Measurements from ENCODE around the gene SMIM38. TPM values are rescaled to one million over a fixed set of nuclear protein-coding genes. Genes with fewer than 3 reads are reported as not detected.

Gene SMIM38
- total and polyA plus RNA-seq, 9 of the 15 experiments (the other 6 are each of a cell fraction or from before 2014, with no cell fraction given): 0.07 to 1.2 (median 0.21) TPM; not detected in 2

GRCh38 chr11:69109101-69109500 is 46.6 kb upstream of the SMIM38 start:
- H4K20me1 ChIP-seq (replicated peaks; ENCODE audit: control insufficient read depth, insufficient read depth, low read length): no peaks in the 10 kb centered on the region
- intact Hi-C loops (cut with micrococcal nuclease): no loop called here
- H3K4me3 ChIP-seq: no peak overlapping the region
- H3K4me2 ChIP-seq (ENCODE audit: insufficient read depth, low read length): no peak overlapping the region
- no peaks in the 10 kb centered on the region for H3K36me3 ChIP-seq (ENCODE audit: control insufficient read depth, insufficient read depth, low read length)
- H3K27ac ChIP-seq (ENCODE audit: extremely low read depth, low read depth, low read length): no peak overlapping the region
- no peaks in the 10 kb centered on the region for H3K9me1 ChIP-seq (ENCODE audit: control insufficient read depth, insufficient read depth, low read length)
- no peak overlapping the region for H3K9ac ChIP-seq (ENCODE audit: insufficient read depth in 1 of 2, low read depth in 2 of 2, low read length in 2 of 2)
- H3K79me2 ChIP-seq (ENCODE audit: control insufficient read depth, insufficient read depth, low read length): no peaks in the 10 kb centered on the region
- TF ChIP-seq PREB (CRISPR knock-in tag; IDR thresholded peaks at IDR 0.05): no peak
- TF ChIP-seq, protein P1, sequence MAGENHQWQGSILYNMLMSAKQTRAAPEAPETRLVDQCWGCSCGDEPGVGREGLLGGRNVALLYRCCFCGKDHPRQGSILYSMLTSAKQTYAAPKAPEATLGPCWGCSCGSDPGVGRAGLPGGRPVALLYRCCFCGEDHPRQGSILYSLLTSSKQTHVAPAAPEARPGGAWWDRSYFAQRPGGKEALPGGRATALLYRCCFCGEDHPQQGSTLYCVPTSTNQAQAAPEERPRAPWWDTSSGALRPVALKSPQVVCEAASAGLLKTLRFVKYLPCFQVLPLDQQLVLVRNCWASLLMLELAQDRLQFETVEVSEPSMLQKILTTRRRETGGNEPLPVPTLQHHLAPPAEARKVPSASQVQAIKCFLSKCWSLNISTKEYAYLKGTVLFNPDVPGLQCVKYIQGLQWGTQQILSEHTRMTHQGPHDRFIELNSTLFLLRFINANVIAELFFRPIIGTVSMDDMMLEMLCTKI (IDR thresholded peaks at IDR 0.05; ENCODE audit: partially characterized antibody): no peak
- no peak for TF ChIP-seq SREBF1 (IDR thresholded peaks at IDR 0.05; ENCODE audit: borderline replicate concordance, low read depth, low read length)
- no peak for TF ChIP-seq RCOR1 (IDR thresholded peaks at IDR 0.05; ENCODE audit: borderline replicate concordance in 1 of 2, low read depth in 2 of 2, low read length in 2 of 2)
- no peak for TF ChIP-seq SAFB2 (IDR thresholded peaks at IDR 0.05; ENCODE audit: borderline replicate concordance, low read depth, low read length, severe bottlenecking)
- TF ChIP-seq CSDE1 (IDR thresholded peaks at IDR 0.05): no peak
- TF ChIP-seq STAG1 (CRISPR knock-in tag; IDR thresholded peaks at IDR 0.05; ENCODE audit: borderline replicate concordance): no peak
- TF ChIP-seq TAL1 (IDR thresholded peaks at IDR 0.05): no peak
- TF ChIP-seq, protein P2, sequence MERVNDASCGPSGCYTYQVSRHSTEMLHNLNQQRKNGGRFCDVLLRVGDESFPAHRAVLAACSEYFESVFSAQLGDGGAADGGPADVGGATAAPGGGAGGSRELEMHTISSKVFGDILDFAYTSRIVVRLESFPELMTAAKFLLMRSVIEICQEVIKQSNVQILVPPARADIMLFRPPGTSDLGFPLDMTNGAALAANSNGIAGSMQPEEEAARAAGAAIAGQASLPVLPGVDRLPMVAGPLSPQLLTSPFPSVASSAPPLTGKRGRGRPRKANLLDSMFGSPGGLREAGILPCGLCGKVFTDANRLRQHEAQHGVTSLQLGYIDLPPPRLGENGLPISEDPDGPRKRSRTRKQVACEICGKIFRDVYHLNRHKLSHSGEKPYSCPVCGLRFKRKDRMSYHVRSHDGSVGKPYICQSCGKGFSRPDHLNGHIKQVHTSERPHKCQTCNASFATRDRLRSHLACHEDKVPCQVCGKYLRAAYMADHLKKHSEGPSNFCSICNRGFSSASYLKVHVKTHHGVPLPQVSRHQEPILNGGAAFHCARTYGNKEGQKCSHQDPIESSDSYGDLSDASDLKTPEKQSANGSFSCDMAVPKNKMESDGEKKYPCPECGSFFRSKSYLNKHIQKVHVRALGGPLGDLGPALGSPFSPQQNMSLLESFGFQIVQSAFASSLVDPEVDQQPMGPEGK (CRISPR knock-in tag; IDR thresholded peaks at IDR 0.05; ENCODE audit: borderline replicate concordance): no peak
- TF ChIP-seq BRD4 (IDR thresholded peaks at IDR 0.05): no peak
- no peak for TF ChIP-seq XRCC4 (IDR thresholded peaks at IDR 0.05; ENCODE audit: extremely low read depth, insufficient read depth, insufficient read length)
- TF ChIP-seq, protein P3, sequence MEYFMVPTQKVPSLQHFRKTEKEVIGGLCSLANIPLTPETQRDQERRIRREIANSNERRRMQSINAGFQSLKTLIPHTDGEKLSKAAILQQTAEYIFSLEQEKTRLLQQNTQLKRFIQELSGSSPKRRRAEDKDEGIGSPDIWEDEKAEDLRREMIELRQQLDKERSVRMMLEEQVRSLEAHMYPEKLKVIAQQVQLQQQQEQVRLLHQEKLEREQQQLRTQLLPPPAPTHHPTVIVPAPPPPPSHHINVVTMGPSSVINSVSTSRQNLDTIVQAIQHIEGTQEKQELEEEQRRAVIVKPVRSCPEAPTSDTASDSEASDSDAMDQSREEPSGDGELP (CRISPR knock-in tag; IDR thresholded peaks at IDR 0.05; ENCODE audit: borderline replicate concordance): no peak
- FAIRE-seq (no peak), ATAC-seq (no peak), DNase-seq (ENCODE audit: extremely low read depth in 1 of 4, low spot score in 3 of 4) (no peak)
- 0% methylated on average over 2 of the region's 2 CpGs for WGBS (ENCODE audit: insufficient coverage, low coverage, missing lambda C conversion rate)
- H2AFZ ChIP-seq (ENCODE audit: low read depth, low read length): no peak overlapping the region
- in situ Hi-C loops (cut with MboI): loop anchor here (5.0 kb wide), 2 partner anchors 533 to 563 kb away; partner anchors contain the start of gene CCND1
- BruUV-seq (replicated peaks): no TSS peak
- ChIA-PET POLR2A (interaction anchor here (0.6 to 0.8 kb wide), 4 partner anchors 10 to 205 kb away, joined by 3 to 4 read pairs (median 4); partner anchors contain the start of gene IGHMBP2), CTCF (ENCODE audit: low intra/inter-chr PET ratio) (no interaction called here)
- H3K27me3 ChIP-seq (ENCODE audit: control insufficient read depth in 2 of 2, insufficient read depth in 2 of 2, low read length in 2 of 2): peaks cover 22 to 76% of the 10 kb centered on the region in 2 experiments; a peak in 3 of 5 replicates
- H3K4me1 ChIP-seq (replicated peaks in 1 of 2; ENCODE audit: control insufficient read depth in 2 of 2, insufficient read depth in 2 of 2, low read length in 2 of 2): peaks cover 0 to 4% of the 10 kb centered on the region in 2 experiments; a peak in 1 of 5 replicates
- no peaks in the 10 kb centered on the region for H3K9me3 ChIP-seq (replicated peaks; ENCODE audit: control insufficient read depth, insufficient read depth, low read depth, low read length)
